OCI-LY1 (cell line): ENCODE measurements around the gene CKAP2L.

Experiments
- EZH2 ChIP-seq: fragments of 200-600 bp; sonication (generic), shearing (Covaris generic); IDR thresholded peaks from 2 replicates; pipeline ENCODE4 v1.8.0; 2017; ENCODE audit warnings: borderline replicate concordance, mixed run types, mild to moderate bottlenecking, antibody characterized with exemption, low read length, moderate library complexity, mixed read lengths
- TF ChIP-seq, protein P1 (sequence below): fragments of 200-600 bp; sonication (generic), shearing (Covaris generic); IDR thresholded peaks from 2 replicates; pipeline ENCODE4 v1.5.1; 2017; ENCODE audit warnings: mild to moderate bottlenecking, antibody characterized with exemption, low read length, moderate library complexity, mixed read lengths

DNA sequence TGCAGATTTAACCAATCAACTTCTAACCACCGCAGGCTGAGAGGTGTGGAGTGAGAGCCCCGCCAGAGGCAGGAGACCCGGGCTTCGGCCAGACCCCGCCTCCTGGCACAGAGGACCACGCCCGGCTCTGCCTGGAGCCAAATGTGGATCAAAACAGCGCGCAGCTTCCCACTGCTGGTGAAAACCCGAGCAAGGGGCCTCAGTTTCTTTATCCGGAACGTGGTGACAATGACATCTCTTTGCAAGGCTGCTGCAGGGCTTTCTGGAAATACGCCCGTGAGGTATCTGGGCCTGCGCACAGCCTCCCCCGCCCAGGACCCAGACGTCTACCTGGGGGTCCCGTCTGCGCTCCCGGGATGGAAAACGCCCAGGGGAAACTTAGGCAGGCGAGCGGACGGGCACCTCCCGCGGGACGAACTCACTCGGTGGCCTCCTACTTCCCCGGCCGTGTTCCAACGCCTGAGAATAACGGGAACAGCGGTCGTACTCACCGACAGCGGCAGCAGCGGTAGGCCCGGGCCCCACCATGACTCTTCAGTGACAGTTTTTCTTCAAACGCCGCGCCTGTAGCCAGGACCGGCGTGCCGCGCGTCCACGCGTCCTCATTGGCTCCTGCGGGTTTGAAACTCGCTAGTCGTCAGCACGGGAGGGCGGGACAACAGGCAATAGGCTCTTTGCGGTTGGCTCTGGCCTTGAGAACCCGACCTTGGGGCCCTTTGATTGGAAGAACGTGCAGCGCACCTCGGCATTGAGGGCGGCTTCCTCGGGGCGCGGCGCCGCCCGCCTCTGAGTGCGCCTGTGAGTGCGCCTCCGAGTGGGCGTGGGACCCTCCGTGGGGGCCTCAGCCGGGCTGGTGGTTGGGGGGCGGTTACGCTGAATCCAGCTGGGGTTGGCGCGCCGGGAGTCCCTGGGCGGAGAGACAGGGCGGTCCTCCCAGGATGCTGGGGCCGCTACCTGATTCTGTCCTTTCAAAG lies at the start of gene CKAP2L:
- TF ChIP-seq, protein P1, sequence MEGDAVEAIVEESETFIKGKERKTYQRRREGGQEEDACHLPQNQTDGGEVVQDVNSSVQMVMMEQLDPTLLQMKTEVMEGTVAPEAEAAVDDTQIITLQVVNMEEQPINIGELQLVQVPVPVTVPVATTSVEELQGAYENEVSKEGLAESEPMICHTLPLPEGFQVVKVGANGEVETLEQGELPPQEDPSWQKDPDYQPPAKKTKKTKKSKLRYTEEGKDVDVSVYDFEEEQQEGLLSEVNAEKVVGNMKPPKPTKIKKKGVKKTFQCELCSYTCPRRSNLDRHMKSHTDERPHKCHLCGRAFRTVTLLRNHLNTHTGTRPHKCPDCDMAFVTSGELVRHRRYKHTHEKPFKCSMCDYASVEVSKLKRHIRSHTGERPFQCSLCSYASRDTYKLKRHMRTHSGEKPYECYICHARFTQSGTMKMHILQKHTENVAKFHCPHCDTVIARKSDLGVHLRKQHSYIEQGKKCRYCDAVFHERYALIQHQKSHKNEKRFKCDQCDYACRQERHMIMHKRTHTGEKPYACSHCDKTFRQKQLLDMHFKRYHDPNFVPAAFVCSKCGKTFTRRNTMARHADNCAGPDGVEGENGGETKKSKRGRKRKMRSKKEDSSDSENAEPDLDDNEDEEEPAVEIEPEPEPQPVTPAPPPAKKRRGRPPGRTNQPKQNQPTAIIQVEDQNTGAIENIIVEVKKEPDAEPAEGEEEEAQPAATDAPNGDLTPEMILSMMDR: no peak
- TF ChIP-seq EZH2: no peak
